T-cell (primary cell): ENCODE results near the gene EXOC3. TPM values are rescaled to one million over a fixed set of nuclear protein-coding genes. Genes with fewer than 3 reads are reported as not detected.

Experiments used
- ATAC-seq, 4 experiments: fragments of 200-7000 bp in 3 of 4; fragments of 150-1000 bp in 1 of 4; cut with Tn5 transposase; replicated peaks in 1 of 4; 1 replicate in 3 of 4; 2 replicates in 1 of 4; pipeline ENCODE4 v1.10.0; 2021; ENCODE audit warnings: moderate library complexity in 3 of 4, mild to moderate bottlenecking in 2 of 4, moderate number of reproducible peaks in 1 of 4
- CTCF ChIA-PET, 2 donors: fragments of 300-600 bp; sonication (Branson Sonifier 250); formaldehyde crosslinking; loops; one replicate each; lab custom pipeline; 2022; ENCODE audit warnings: antibody characterized with exemption in 2 of 2; lab: Charles Lee
- POLR2A ChIA-PET, 2 donors: fragments of 300-600 bp; sonication (Branson Sonifier 250); formaldehyde crosslinking; loops; one replicate each; lab custom pipeline; 2022; ENCODE audit warnings: antibody characterized with exemption in 2 of 2; lab: Charles Lee
- DNase-seq, 35 experiments: peaks; one replicate each; pipeline versions ENCODE4 v3.0.0 to v3.0.0-alpha.2; 2013 to 2023
- H3K27ac ChIP-seq: one replicate; pipeline ENCODE4 v1.5.1; 2013; ENCODE audit warnings: low read length
- H3K27me3 ChIP-seq, 2 experiments: replicated peaks in 1 of 2; 1 replicate in 1 of 2; 2 replicates in 1 of 2; pipeline versions ENCODE4 v1.6.1 to v1.7.0; 2013; ENCODE audit warnings: low read length in 1 of 2, mixed read lengths in 1 of 2; ENCODE audit not compliant: control insufficient read depth in 2 of 2, insufficient read depth in 2 of 2; ENCODE audit errors: extremely low read depth in 1 of 2
- H3K36me3 ChIP-seq, 2 donors: 1 replicate in 1 of 2; 2 replicates in 1 of 2; pipeline versions ENCODE4 v1.6.1 to v1.7.0; 2013; ENCODE audit warnings: low read length in 1 of 2; ENCODE audit not compliant: control insufficient read depth in 2 of 2, insufficient read depth in 1 of 2; ENCODE audit errors: extremely low read depth in 1 of 2
- H3K4me1 ChIP-seq, 2 experiments: 1 replicate in 1 of 2; 2 replicates in 1 of 2; pipeline versions ENCODE4 v1.6.1 to v1.7.0; 2013; ENCODE audit warnings: low read length in 2 of 2, mixed read lengths in 1 of 2; ENCODE audit not compliant: insufficient read depth in 2 of 2, control insufficient read depth in 1 of 2; ENCODE audit errors: extremely low read depth in 1 of 2
- H3K4me3 ChIP-seq, 2 donors: 1 replicate in 1 of 2; 2 replicates in 1 of 2; pipeline versions ENCODE4 v1.5.1 to v1.7.0; 2013; ENCODE audit warnings: mild to moderate bottlenecking in 2 of 2, low read length in 1 of 2, moderate library complexity in 1 of 2; ENCODE audit not compliant: control insufficient read depth in 1 of 2; ENCODE audit errors: extremely low read depth in 1 of 2
- H3K9me3 ChIP-seq: 2 replicates; pipeline ENCODE4 v1.7.0; 2013
- H3K27ac Mint-ChIP-seq, 2 donors: one replicate each; pipeline ENCODE4 v1.8.0; 2020 to 2021; ENCODE audit warnings: mild to moderate bottlenecking in 2 of 2, mixed read lengths in 2 of 2
- H3K27me3 Mint-ChIP-seq, 2 donors: one replicate each; pipeline ENCODE4 v1.8.0; 2021 to 2022; ENCODE audit warnings: mixed read lengths in 2 of 2
- H3K36me3 Mint-ChIP-seq: one replicate; pipeline ENCODE4 v1.8.0; 2021; ENCODE audit warnings: mixed read lengths
- H3K4me1 Mint-ChIP-seq, 3 donors: one replicate each; pipeline ENCODE4 v1.8.0; 2020 to 2022; ENCODE audit warnings: mixed read lengths in 3 of 3, mild to moderate bottlenecking in 1 of 3
- H3K4me3 Mint-ChIP-seq, 3 donors: one replicate each; pipeline ENCODE4 v1.8.0; 2020 to 2022; ENCODE audit warnings: mild to moderate bottlenecking in 3 of 3, mixed read lengths in 3 of 3, moderate library complexity in 3 of 3
- H3K9me3 Mint-ChIP-seq, 3 donors: one replicate each; pipeline ENCODE4 v1.8.0; 2020 to 2022; ENCODE audit warnings: mixed read lengths in 3 of 3
- WGBS: methylation state at CpG from one replicate; pipeline ENCODE4 v1.1.5; 2013; ENCODE audit warnings: missing lambda C conversion rate; ENCODE audit not compliant: insufficient coverage; 5-methylcytosine and 5-hydroxymethylcytosine counted together
- total RNA-seq, 35 experiments: library from RNA in 6 of 35; stranded (reverse) in 6 of 35; fragments of 120-200 nt in 1 of 35; gene quantifications; one replicate each; pipeline versions ENCODE4 v1.2.1 to v1.2.4 and lab custom pipeline; 2013 to 2026

EXOC3 gene
- total RNA-seq, 5 donors from 2014 or later (not counting 1 experiment from before 2014, with no cell fraction given), result 81.6 to 99.8 (median 84.2) TPM

DNA sequence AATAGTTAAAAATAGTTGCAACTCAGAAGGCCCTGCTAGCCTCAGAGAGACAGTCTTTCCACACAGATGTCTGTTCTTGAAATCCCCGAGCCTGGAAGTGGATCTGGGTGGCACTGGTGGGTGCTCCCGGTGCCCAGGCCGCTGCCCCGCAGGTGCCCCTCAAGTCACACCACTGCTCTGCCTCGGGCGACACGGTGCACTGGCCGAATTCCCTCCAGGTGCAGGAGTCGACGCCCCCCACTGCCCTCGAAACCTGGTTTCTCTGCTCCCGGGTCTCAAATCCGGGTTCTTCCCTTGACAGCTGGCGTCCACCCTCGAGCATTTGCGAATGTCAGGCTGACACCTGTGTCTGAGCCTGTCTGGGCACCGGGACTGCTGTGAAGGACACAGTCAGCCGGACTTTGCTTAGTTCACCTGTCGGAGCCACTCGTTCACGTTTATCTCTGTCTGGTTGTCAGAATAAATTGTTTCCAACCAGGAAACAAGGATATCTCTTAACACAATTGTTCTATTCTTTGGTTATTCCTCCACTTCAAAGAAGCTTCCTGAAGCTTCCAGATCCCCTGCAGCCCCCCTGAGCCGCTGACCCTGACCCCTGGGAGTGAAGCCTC is 54.2 kb downstream of the EXOC3 start:
- no peaks in the 10 kb centered on the region for H3K9me3 ChIP-seq
- H3K27me3 Mint-ChIP-seq, result peaks cover 8 to 22% of the 10 kb centered on the region in 2 donors
- H3K27ac Mint-ChIP-seq, result no peak overlapping the region
- H3K27ac ChIP-seq, result no peak overlapping the region
- H3K4me1 ChIP-seq, result peaks cover 0 to 12% of the 10 kb centered on the region in 2 experiments
- peaks cover 0 to 2% (median 0%) of the 10 kb centered on the region in 3 donors for H3K4me1 Mint-ChIP-seq
- H3K4me3 Mint-ChIP-seq, result no peak overlapping the region
- ATAC-seq (no peak), DNase-seq (no peak)
- WGBS, result 87% methylated on average over 17 of the region's 22 CpGs
- CTCF ChIA-PET, result no interaction called here
- H3K9me3 Mint-ChIP-seq, result no peaks in the 10 kb centered on the region
- POLR2A ChIA-PET, result no interaction called here
- H3K36me3 Mint-ChIP-seq, result no peaks in the 10 kb centered on the region
- H3K27me3 ChIP-seq, result peaks cover 0 to 48% of the 10 kb centered on the region in 2 experiments
- no peak overlapping the region for H3K4me3 ChIP-seq
- H3K36me3 ChIP-seq, result no peaks in the 10 kb centered on the region

DNA sequence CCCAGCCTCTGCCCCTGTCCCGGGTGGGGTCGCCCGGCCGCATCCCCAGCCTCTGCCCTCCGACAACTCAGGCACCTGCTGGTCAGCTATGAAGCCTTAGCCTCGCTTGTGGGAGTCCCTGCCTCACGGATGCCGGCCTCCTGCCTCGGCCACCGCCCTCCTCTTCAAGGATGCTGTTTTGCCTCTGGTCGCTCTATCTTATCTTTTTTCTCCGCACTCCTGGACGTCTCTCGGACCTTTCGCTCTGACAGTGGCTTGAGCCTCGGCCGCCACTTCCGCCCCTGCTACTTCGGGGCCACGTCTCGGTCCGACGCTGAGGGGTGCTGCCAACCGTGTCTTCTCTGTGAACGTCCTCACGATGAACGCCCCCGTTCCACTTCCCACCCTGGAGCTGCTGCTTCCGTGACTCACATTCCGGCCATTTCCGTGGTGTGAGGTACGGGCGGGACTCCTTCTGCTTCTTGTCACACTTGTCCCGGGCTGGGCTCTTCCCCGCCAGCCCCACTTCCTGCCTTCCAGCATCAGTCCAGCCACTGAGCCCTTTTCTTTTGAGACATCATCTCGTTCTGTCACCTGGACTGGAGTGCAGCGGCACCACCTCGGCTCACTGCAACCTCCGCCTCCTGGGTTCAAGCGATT is 55.0 kb downstream of the EXOC3 start:
- no peaks in the 10 kb centered on the region for H3K36me3 ChIP-seq

DNA sequence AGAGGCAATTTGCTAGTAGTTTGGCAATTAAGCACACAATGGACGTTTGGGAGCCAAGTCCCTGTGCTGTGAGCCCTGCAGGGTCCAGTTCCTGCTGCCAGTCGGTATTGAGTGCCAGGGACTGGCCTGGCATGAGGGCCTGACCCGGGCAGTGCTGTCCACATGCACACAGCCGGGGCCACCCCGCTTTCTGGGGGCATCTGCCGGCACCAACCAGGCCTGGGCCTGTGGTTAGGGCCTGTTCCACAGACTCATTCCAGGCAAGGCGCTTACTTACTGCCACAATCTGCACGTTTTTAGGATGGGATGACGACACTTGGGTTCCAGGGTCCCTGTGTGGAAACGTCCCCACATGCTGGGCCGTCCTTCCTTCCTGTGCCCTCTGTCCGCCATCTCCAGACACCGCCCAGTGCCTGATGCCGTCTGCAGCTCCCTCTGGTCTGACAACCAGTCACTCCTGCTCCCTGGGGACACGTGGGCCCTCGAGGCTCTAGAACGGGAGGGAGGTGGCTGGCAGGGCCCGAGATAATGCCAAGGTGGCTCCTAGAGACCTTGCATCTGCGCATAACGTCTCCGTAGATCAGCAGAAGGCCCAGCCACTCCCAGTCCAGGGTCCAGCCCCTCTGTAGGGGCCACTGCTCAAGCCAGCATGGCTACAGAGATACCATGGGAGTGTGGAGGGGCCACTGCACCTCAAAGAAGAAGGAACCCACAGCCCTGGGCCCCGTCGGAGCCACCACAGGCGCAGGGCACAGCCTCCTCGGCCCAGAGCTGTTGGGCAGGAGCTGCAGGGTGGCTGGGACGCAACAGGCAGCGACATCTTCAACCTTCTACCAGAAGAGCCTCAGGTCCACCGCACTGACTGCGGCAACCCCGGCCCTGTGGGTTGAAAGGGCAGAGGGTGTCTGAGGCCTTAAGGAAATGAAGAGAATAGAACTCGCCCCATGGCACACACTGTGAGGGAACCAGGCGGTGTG is 56.5 kb downstream of the EXOC3 start:
- ChIA-PET CTCF (no interaction called here), POLR2A (no interaction called here)
- Mint-ChIP-seq H3K27me3 (peaks cover 15 to 29% of the 10 kb centered on the region in 2 donors), H3K36me3 (no peaks in the 10 kb centered on the region), H3K4me3 (no peak overlapping the region), H3K27ac (no peak overlapping the region), H3K4me1 (peaks cover 0 to 5% (median 0%) of the 10 kb centered on the region in 3 donors), H3K9me3 (no peaks in the 10 kb centered on the region)
- no peak overlapping the region for H3K4me3 ChIP-seq
- ATAC-seq, result no peak
- no peaks in the 10 kb centered on the region for H3K36me3 ChIP-seq
- H3K27me3 ChIP-seq, result peaks cover 0 to 58% of the 10 kb centered on the region in 2 experiments
- 79% methylated on average over 28 of the region's 32 CpGs for WGBS
- H3K4me1 ChIP-seq, result peaks cover 0 to 13% of the 10 kb centered on the region in 2 experiments
- H3K9me3 ChIP-seq, result no peaks in the 10 kb centered on the region
- no peak overlapping the region for H3K27ac ChIP-seq
- no peak for DNase-seq

More for the DNA sequence above, 55.0 kb downstream of the EXOC3 start:
- Mint-ChIP-seq H3K27ac (no peak overlapping the region), H3K9me3 (no peaks in the 10 kb centered on the region), H3K36me3 (no peaks in the 10 kb centered on the region), H3K4me1 (peaks cover 0 to 5% (median 0%) of the 10 kb centered on the region in 3 donors), H3K27me3 (peaks cover 11 to 25% of the 10 kb centered on the region in 2 donors), H3K4me3 (no peak overlapping the region)
- peaks cover 0 to 13% of the 10 kb centered on the region in 2 experiments for H3K4me1 ChIP-seq
- H3K9me3 ChIP-seq, result no peaks in the 10 kb centered on the region
- H3K27me3 ChIP-seq, result peaks cover 0 to 52% of the 10 kb centered on the region in 2 experiments
- no peak overlapping the region for H3K27ac ChIP-seq
- H3K4me3 ChIP-seq, result no peak overlapping the region
- ChIA-PET CTCF (no interaction called here), POLR2A (no interaction called here)
- DNase-seq, result no peak
- no peak for ATAC-seq
- 87% methylated on average over 39 of the region's 40 CpGs for WGBS

DNA sequence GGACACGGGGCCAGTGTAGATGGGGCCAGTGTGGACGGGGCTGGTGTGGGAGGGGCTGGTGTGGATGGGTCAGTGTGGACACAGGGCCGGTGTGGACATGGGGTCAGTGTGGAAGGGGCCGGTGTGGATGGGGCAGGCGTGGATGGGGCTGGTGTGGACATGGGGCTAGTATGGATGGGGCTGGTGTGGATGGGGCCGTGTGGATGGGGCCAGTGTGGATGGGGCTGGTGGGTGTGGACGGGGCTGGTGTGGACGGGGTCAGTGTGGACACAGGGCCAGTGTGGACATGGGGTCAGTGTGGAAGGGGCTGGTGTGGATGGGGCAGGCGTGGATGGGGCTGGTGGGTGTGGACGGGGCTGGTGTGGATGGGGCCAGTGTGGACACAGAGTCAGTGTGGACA is 57.5 kb downstream of the EXOC3 start:
- no peak overlapping the region for H3K4me3 ChIP-seq
- ATAC-seq (no peak), DNase-seq (no peak)
- CTCF ChIA-PET, result no interaction called here
- no peaks in the 10 kb centered on the region for H3K9me3 ChIP-seq
- peaks cover 0 to 13% of the 10 kb centered on the region in 2 experiments for H3K4me1 ChIP-seq
- 75% methylated on average over 8 of the region's 10 CpGs for WGBS
- no peak overlapping the region for H3K4me3 Mint-ChIP-seq
- peaks cover 15 to 29% of the 10 kb centered on the region in 2 donors for H3K27me3 Mint-ChIP-seq
- no peak overlapping the region for H3K27ac Mint-ChIP-seq
- no peaks in the 10 kb centered on the region for H3K9me3 Mint-ChIP-seq
- H3K27me3 ChIP-seq, result peaks cover 0 to 60% of the 10 kb centered on the region in 2 experiments
- peaks cover 0 to 5% (median 0%) of the 10 kb centered on the region in 3 donors for H3K4me1 Mint-ChIP-seq
- no peaks in the 10 kb centered on the region for H3K36me3 ChIP-seq
- no peak overlapping the region for H3K27ac ChIP-seq
- no peaks in the 10 kb centered on the region for H3K36me3 Mint-ChIP-seq
- POLR2A ChIA-PET, result no interaction called here

DNA sequence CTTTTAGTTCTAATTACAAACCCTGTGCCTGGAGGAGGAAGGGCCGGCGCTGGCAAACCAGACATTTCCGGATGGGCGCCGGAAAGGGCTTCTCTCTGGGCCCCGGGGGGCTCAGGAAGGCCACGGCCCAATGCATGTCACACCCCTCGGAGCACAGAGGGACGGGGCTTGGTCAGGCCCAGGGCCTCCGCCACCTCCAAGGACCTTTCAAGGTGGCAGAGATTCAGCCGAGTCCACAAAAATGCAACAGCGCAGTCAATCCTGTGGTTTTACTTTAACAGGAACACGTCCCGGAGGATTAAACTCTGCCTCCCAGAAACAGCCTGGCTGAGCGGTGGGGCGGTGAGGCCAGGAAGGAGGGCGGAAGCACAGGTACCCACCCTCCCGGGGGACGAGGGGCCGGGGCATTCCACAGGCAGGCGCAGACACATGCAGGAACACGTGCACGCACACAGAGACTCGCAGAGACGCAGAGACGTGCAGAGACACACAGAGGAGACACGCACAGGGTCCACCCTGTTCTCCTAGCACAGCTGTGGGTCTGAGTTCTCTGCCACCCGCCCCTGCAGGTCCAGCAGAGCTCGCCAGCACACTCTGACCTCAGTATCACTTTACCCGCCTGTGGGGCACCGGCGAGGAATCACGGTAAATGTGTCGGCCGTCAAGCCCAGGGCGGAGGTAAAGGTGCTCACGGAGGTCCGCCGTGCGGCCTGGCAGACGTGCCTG is 58.3 kb downstream of the EXOC3 start:
- 76% methylated on average over 41 of the region's 41 CpGs for WGBS
- no peak for ATAC-seq
- Histone ChIP-seq H3K9me3 (no peaks in the 10 kb centered on the region), H3K4me1 (peaks cover 0 to 13% of the 10 kb centered on the region in 2 experiments), H3K36me3 (no peaks in the 10 kb centered on the region), H3K27ac (no peak overlapping the region), H3K4me3 (no peak overlapping the region), H3K27me3 (peaks cover 0 to 64% of the 10 kb centered on the region in 2 experiments)
- Mint-ChIP-seq H3K36me3 (no peaks in the 10 kb centered on the region), H3K4me3 (no peak overlapping the region), H3K4me1 (peaks cover 0 to 5% (median 0%) of the 10 kb centered on the region in 3 donors), H3K9me3 (no peaks in the 10 kb centered on the region), H3K27me3 (peaks cover 15 to 29% of the 10 kb centered on the region in 2 donors), H3K27ac (no peak overlapping the region)
- ChIA-PET POLR2A (no interaction called here), CTCF (no interaction called here)
- no peak for DNase-seq
